ENCODE measurements around the gene GDPD5.

Gene GDPD5

DNA sequence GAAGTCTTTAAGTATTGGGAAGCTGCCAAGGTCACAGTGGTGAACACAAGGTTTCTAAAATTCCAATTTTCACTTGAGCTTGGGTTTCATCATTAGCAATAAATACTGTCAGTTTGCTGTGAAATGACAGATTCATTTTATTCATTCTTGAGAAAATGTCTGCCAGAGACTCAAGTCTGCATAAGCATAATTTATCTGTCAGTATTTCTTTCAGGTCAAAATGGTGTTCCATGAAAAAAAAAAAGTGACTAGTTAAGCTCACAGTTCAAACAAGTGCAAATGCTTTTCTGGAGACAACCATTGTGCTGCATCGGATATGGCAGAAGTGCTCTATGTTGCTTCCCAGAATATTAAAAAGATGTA, 8.1 kb upstream of the GDPD5 start:
- H3K4me3 ChIP-seq (ENCODE audit: low read depth, low read length): no peak overlapping the region
- no peak for TF ChIP-seq CTCF (IDR thresholded peaks at IDR 0.05; ENCODE audit: borderline replicate concordance, insufficient read depth, low read depth, low read length)

- H3K4me3 ChIP-seq (ENCODE audit: low read depth, low read length): no peak overlapping the region
- TF ChIP-seq CTCF (IDR thresholded peaks at IDR 0.05; ENCODE audit: borderline replicate concordance, insufficient read depth, low read depth, low read length): peak; percentile 74
These were observed 6.7 kb upstream of the GDPD5 start for GRCh38 chr11:75532200-75533048.

DNA sequence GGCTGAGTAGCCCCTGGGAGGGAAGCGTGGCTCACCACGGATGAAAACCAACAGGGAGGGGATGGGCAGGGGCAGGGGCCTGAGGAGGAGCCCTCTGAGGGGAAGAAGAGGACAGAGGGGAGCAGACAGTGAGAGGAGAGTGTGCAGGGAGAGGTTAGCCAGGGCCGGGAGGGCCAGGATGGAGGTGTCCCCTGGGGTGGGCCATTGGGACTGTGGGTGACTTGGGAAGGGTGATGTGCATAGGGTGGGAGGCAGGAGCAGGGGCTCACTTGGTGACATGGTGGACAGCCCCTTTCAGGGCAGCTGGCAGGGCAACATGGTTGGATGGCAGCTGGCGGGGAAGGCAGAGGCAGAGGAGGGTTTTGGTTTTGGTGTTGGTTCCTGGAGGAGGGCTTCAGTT, 5.6 kb upstream of the GDPD5 start:
- TF ChIP-seq CTCF (IDR thresholded peaks at IDR 0.05; ENCODE audit: borderline replicate concordance, insufficient read depth, low read depth, low read length): no peak

GRCh38 chr11:75530577-75530976, 4.8 kb upstream of the GDPD5 start:
- no peak for TF ChIP-seq CTCF (IDR thresholded peaks at IDR 0.05; ENCODE audit: borderline replicate concordance, insufficient read depth, low read depth, low read length)
- H3K4me3 ChIP-seq (ENCODE audit: low read depth, low read length): no peak overlapping the region

More for the DNA sequence above, 5.6 kb upstream of the GDPD5 start:
- H3K4me3 ChIP-seq (ENCODE audit: low read depth, low read length): no peak overlapping the region

DNA sequence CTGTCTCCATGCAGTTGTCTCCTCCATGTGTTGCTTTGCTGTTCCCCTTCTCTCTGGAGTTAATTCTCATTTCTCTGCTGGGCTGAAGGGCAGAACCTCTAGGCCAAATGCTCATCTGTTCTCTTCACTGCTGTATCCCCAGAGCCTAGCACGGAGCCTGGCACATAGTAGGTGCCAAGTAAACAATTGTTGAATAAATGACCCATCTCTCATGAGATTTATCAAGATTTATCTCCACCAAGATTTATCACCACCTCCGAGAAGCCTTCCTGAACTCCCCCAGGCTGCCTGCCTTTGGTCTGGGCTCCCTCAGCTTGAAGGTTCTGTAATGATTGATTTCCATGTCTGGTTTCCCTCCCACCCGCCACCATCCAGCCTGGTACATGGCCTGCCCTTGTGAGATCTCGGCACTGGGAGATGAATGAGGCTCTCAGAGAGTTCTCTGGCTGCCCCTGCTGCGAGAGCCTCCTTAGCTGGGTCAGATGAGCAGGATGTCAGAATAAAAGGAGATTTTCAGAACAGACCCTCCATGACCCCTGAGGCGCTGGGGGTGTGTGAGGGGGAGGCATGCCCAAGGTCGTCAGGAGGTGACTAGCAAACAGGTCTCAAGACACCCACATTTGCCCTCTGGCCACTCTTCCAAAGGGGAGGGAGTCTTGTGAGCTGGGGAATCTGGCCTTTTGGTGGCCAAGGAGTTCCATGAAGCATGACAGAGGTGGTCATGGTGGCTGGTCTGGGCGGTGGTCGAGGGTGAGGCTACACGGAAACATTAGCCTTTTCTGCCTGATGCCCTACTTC, 2.4 kb upstream of the GDPD5 start:
- no peak overlapping the region for H3K4me3 ChIP-seq (ENCODE audit: low read depth, low read length)
- TF ChIP-seq CTCF (IDR thresholded peaks at IDR 0.05; ENCODE audit: borderline replicate concordance, insufficient read depth, low read depth, low read length): no peak

- no peak overlapping the region for H3K4me3 ChIP-seq (ENCODE audit: low read depth, low read length)
- no peak for TF ChIP-seq CTCF (IDR thresholded peaks at IDR 0.05; ENCODE audit: borderline replicate concordance, insufficient read depth, low read depth, low read length)
These were observed 1.4 kb upstream of the GDPD5 start for GRCh38 chr11:75527130-75527529.

Data from GM12875 (cell line).